Measurements from ENCODE around the gene KRTAP10-12.

DNA sequence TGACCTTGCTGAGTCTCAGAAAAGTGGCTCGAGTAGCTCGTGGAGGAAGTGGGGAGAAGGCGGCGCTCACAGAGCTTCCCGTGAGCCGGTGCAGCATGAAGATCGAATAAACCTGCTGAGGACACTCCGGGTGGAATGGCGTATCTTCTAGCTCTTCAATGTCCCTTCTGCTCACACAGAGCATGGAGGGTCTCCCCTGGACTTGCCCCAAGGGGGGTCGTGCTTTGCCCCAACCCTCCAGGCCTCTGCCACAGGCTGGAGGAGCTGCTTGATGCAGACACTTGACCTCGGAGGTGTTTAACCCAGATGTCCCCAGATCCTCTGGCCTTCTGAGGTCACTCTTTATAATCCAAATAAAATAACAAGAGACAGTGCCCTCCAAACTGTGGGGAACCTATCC lies 2.2 kb upstream of the KRTAP10-12 start:
- TF ChIP-seq POLR2A (IDR thresholded peaks at IDR 0.05) = no peak
- TF ChIP-seq, protein P1, sequence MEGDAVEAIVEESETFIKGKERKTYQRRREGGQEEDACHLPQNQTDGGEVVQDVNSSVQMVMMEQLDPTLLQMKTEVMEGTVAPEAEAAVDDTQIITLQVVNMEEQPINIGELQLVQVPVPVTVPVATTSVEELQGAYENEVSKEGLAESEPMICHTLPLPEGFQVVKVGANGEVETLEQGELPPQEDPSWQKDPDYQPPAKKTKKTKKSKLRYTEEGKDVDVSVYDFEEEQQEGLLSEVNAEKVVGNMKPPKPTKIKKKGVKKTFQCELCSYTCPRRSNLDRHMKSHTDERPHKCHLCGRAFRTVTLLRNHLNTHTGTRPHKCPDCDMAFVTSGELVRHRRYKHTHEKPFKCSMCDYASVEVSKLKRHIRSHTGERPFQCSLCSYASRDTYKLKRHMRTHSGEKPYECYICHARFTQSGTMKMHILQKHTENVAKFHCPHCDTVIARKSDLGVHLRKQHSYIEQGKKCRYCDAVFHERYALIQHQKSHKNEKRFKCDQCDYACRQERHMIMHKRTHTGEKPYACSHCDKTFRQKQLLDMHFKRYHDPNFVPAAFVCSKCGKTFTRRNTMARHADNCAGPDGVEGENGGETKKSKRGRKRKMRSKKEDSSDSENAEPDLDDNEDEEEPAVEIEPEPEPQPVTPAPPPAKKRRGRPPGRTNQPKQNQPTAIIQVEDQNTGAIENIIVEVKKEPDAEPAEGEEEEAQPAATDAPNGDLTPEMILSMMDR (IDR thresholded peaks at IDR 0.05) = no peak

Measured in breast epithelium (tissue), 3 donors.